Vagina (tissue), 2 donors: ENCODE data around the gene CLASP2. TPM values are rescaled to one million over a fixed set of nuclear protein-coding genes. Genes with fewer than 3 reads are reported as not detected.

Experiments
- DNase-seq, 2 donors: peaks; one replicate each; pipeline ENCODE4 v3.0.0-alpha.2; 2017; ENCODE audit errors: extremely low spot score in 2 of 2
- H3K27ac ChIP-seq: fragments of 200-600 bp; sonication (generic); one replicate; pipeline ENCODE4 v1.5.1; 2019
- H3K27me3 ChIP-seq: fragments of 200-600 bp; sonication (generic); one replicate; pipeline ENCODE4 v1.5.1; 2019
- H3K36me3 ChIP-seq, 2 donors: fragments of 200-600 bp; sonication (generic); one replicate each; pipeline ENCODE4 v1.5.1; 2017 to 2019
- H3K4me1 ChIP-seq: fragments of 200-600 bp; sonication (generic); one replicate; pipeline ENCODE4 v1.5.1; 2019
- H3K4me3 ChIP-seq, 2 donors: fragments of 200-600 bp; sonication (generic); 1 replicate in 1 of 2; 2 replicates in 1 of 2; pipeline ENCODE4 v1.5.1; 2016 to 2019
- H3K9me3 ChIP-seq: fragments of 200-600 bp; sonication (generic); one replicate; pipeline ENCODE4 v1.5.1; 2019
- CTCF ChIP-seq, 3 experiments: fragments of 450-650 bp in 2 of 3; fragments of 200-600 bp in 1 of 3; sonication (generic) in 1 of 3; IDR thresholded peaks; one replicate each; pipeline ENCODE4 v1.5.1; 2017 to 2019; ENCODE audit warnings: antibody characterized with exemption in 3 of 3, mild to moderate bottlenecking in 2 of 3, moderate library complexity in 2 of 3
- POLR2A ChIP-seq, 2 donors: fragments of 450-650 bp; IDR thresholded peaks; one replicate each; pipeline ENCODE4 v1.6.1; 2017; ENCODE audit warnings: antibody characterized with exemption in 2 of 2, mild to moderate bottlenecking in 2 of 2, moderate library complexity in 2 of 2
- POLR2AphosphoS5 ChIP-seq, 2 donors: sonication (generic); formaldehyde crosslinking; IDR thresholded peaks; one replicate each; pipeline ENCODE4 v1.9.0; 2017; ENCODE audit warnings: antibody characterized with exemption in 2 of 2, mild to moderate bottlenecking in 2 of 2, low read depth in 1 of 2; ENCODE audit not compliant: insufficient read depth in 1 of 2
- intact Hi-C: fragments of 100-400 bp; cut with DNase I; formaldehyde crosslinking; loops from one replicate; pipeline ENCODE4 v1.15.1; 2023
- total RNA-seq: library from RNA; depleted of rRNA; stranded (reverse); fragments of >200 nt; gene quantifications from one replicate; pipeline ENCODE4 v1.2.3, GENCODE V29; 2016

Gene CLASP2
- total RNA-seq, 1 donor from 2014 or later = 69.5 TPM

GRCh38 chr3:33717616-33717865 lies 513 bp downstream of the CLASP2 start:
- H3K9me3 ChIP-seq = no peaks in the 10 kb centered on the region
- no peaks in the 10 kb centered on the region for H3K36me3 ChIP-seq
- peaks cover 15% of the 10 kb centered on the region for H3K4me1 ChIP-seq
- H3K27me3 ChIP-seq = no peaks in the 10 kb centered on the region
- DNase-seq = no peak
- intact Hi-C loops = no loop called here
- TF ChIP-seq POLR2A (IDR thresholded peaks at IDR 0.05) (no peak), POLR2AphosphoS5 (IDR thresholded peaks at IDR 0.05; ENCODE audit: insufficient read depth in 1 of 2, low read depth in 1 of 2) (no peak), CTCF (IDR thresholded peaks at IDR 0.05) (no peak)
- peak overlapping the region; percentile 97 for H3K27ac ChIP-seq
- peak overlapping the region; percentile 71 to 93 for H3K4me3 ChIP-seq

GRCh38 chr3:33716227-33716626 lies 1.8 kb downstream of the CLASP2 start:
- Histone ChIP-seq H3K4me1 (peaks cover 15% of the 10 kb centered on the region), H3K36me3 (no peaks in the 10 kb centered on the region), H3K9me3 (no peaks in the 10 kb centered on the region), H3K4me3 (peak overlapping the region; percentile 71 to 93), H3K27ac (peak overlapping the region; percentile 18), H3K27me3 (no peaks in the 10 kb centered on the region)
- intact Hi-C loops = no loop called here
- DNase-seq = no peak
- no peak for TF ChIP-seq POLR2AphosphoS5 (IDR thresholded peaks at IDR 0.05; ENCODE audit: insufficient read depth in 1 of 2, low read depth in 1 of 2)
- no peak for TF ChIP-seq POLR2A (IDR thresholded peaks at IDR 0.05)
- no peak for TF ChIP-seq CTCF (IDR thresholded peaks at IDR 0.05)

GRCh38 chr3:33711100-33711499 lies 7.0 kb downstream of the CLASP2 start:
- intact Hi-C loops = no loop called here
- H3K27me3 ChIP-seq = no peaks in the 10 kb centered on the region
- H3K4me3 ChIP-seq = no peak overlapping the region
- no peaks in the 10 kb centered on the region for H3K9me3 ChIP-seq
- H3K4me1 ChIP-seq = peaks cover 9% of the 10 kb centered on the region
- H3K36me3 ChIP-seq = no peaks in the 10 kb centered on the region
- DNase-seq = no peak
- H3K27ac ChIP-seq = no peak overlapping the region
- TF ChIP-seq POLR2A (IDR thresholded peaks at IDR 0.05) (no peak), CTCF (IDR thresholded peaks at IDR 0.05) (no peak), POLR2AphosphoS5 (IDR thresholded peaks at IDR 0.05; ENCODE audit: insufficient read depth in 1 of 2, low read depth in 1 of 2) (no peak)

- H3K36me3 ChIP-seq = peaks cover 0 to 7% of the 10 kb centered on the region in 2 donors
- intact Hi-C loops = no loop called here
Measured at GRCh38 chr3:33706056-33706455, 12.0 kb downstream of the CLASP2 start.

GRCh38 chr3:33704891-33705290 lies 13.2 kb downstream of the CLASP2 start:
- intact Hi-C loops = no loop called here

More at GRCh38 chr3:33706056-33706455, 12.0 kb downstream of the CLASP2 start:
- H3K9me3 ChIP-seq = peaks cover 3% of the 10 kb centered on the region
- no peak for TF ChIP-seq POLR2AphosphoS5 (IDR thresholded peaks at IDR 0.05; ENCODE audit: insufficient read depth in 1 of 2, low read depth in 1 of 2)
- no peak for TF ChIP-seq CTCF (IDR thresholded peaks at IDR 0.05)
- no peak for TF ChIP-seq POLR2A (IDR thresholded peaks at IDR 0.05)
- peaks cover 5% of the 10 kb centered on the region for H3K4me1 ChIP-seq
- no peaks in the 10 kb centered on the region for H3K27me3 ChIP-seq
- no peak overlapping the region for H3K27ac ChIP-seq
- no peak overlapping the region for H3K4me3 ChIP-seq
- no peak for DNase-seq

More at GRCh38 chr3:33704891-33705290, 13.2 kb downstream of the CLASP2 start:
- no peak for DNase-seq
- Histone ChIP-seq H3K27me3 (no peaks in the 10 kb centered on the region), H3K27ac (no peak overlapping the region), H3K9me3 (peaks cover 3% of the 10 kb centered on the region), H3K36me3 (peaks cover 0 to 7% of the 10 kb centered on the region in 2 donors), H3K4me3 (no peak overlapping the region), H3K4me1 (peaks cover 5% of the 10 kb centered on the region)
- TF ChIP-seq POLR2AphosphoS5 (IDR thresholded peaks at IDR 0.05; ENCODE audit: insufficient read depth in 1 of 2, low read depth in 1 of 2) = no peak
- TF ChIP-seq CTCF (IDR thresholded peaks at IDR 0.05) = no peak
- TF ChIP-seq POLR2A (IDR thresholded peaks at IDR 0.05) = no peak
